Gastroesophageal sphincter (tissue), 4 donors: Measurements from ENCODE around the gene WDR82. TPM values are rescaled to one million over a fixed set of nuclear protein-coding genes. Genes with fewer than 3 reads are reported as not detected.

Source experiments
- ATAC-seq: fragments of 150-250 bp; one replicate; pipeline ENCODE4 v1.9.1; 2016; ENCODE audit warnings: mild to moderate bottlenecking, moderate library complexity
- H3K27ac ChIP-seq, 4 donors: fragments of 200-600 bp; sonication (generic) in 3 of 4; 1 replicate in 3 of 4; 2 replicates in 1 of 4; pipeline ENCODE4 v1.5.1; 2016 to 2019
- H3K27me3 ChIP-seq: fragments of 200-600 bp; sonication (generic); one replicate; pipeline ENCODE4 v1.5.1; 2019
- H3K36me3 ChIP-seq, 2 donors: fragments of 200-600 bp; sonication (generic); one replicate each; pipeline ENCODE4 v1.5.1; 2019; ENCODE audit warnings: control low read depth in 1 of 2
- H3K4me1 ChIP-seq, 3 donors: fragments of 200-600 bp; sonication (generic); 1 replicate in 2 of 3; 2 replicates in 1 of 3; pipeline ENCODE4 v1.5.1; 2016 to 2019; ENCODE audit warnings: control low read depth in 2 of 3
- H3K4me3 ChIP-seq, 2 donors: fragments of 200-600 bp; sonication (generic); one replicate each; pipeline ENCODE4 v1.5.1; 2019; ENCODE audit warnings: mild to moderate bottlenecking in 1 of 2, moderate library complexity in 1 of 2
- H3K9me3 ChIP-seq, 3 donors: fragments of 200-600 bp; sonication (generic); one replicate each; pipeline ENCODE4 v1.5.1; 2017 to 2019; ENCODE audit warnings: control low read depth in 2 of 3
- CTCF ChIP-seq, 4 experiments: fragments of 200-600 bp in 2 of 4; fragments of 450-650 bp in 2 of 4; sonication (generic) in 1 of 4; IDR thresholded peaks; one replicate each; pipeline ENCODE4 v1.5.1; 2017 to 2019; ENCODE audit warnings: antibody characterized with exemption in 4 of 4, mild to moderate bottlenecking in 2 of 4, moderate library complexity in 2 of 4
- EP300 ChIP-seq: sonication (generic); formaldehyde crosslinking; IDR thresholded peaks from one replicate; pipeline ENCODE4 v1.6.1; 2017; ENCODE audit warnings: antibody characterized with exemption, mild to moderate bottlenecking
- POLR2A ChIP-seq, 2 donors: fragments of 450-650 bp; IDR thresholded peaks; one replicate each; pipeline ENCODE4 v1.6.1; 2017; ENCODE audit warnings: antibody characterized with exemption in 2 of 2, mild to moderate bottlenecking in 2 of 2, moderate library complexity in 1 of 2
- POLR2AphosphoS5 ChIP-seq: sonication (generic); formaldehyde crosslinking; IDR thresholded peaks from one replicate; pipeline ENCODE4 v1.6.1; 2017; ENCODE audit warnings: antibody characterized with exemption
- WGBS, 2 donors: methylation state at CpG; one replicate each; pipeline ENCODE4 v1.1.5; 2018; ENCODE audit warnings: low coverage in 1 of 2; 5-methylcytosine and 5-hydroxymethylcytosine counted together
- total RNA-seq, 4 donors: library from RNA; depleted of rRNA; stranded (reverse); fragments of >200 nt; gene quantifications; one replicate each; pipeline ENCODE4 v1.1.0, GENCODE V29; 2016

The WDR82 gene
- total RNA-seq, 4 donors from 2014 or later: 63.7 to 92.0 (median 86.7) TPM

DNA sequence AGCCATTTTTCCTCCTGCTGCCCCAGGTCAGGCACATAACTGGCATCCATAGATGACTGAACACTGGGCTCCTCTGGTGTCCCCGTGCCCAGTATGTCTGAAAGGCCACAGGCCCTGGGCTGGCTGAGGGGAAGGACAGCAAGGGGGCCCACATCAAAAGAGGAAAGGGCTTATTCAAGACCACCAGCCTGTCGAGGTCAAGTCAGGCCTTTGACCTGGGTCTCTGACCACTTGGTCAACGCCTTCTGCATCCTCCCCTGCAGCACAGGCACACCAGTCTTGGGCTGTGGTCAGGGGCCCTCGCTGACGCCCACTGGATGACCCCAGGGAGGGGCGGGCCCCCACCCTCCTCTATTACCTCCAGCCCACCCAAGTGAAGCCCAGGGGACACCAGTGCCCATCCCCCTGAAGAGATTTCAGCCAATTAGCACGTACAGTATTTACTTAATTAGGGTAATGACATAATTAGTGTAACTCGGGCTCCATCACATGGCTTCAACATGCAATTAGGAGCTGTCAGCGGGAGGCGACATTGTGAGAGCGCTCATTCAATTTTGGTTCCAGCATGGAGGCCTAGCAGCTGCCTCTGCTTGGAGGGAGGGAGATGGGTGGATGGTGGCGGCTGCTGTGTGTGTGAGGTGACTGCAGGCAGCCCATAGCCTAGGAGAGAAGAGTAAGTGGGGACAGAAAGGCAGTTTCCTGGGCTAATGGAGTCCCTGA lies 24.1 kb upstream of the WDR82 start:
- no peak for ATAC-seq
- peaks cover 0 to 9% of the 10 kb centered on the region in 2 donors for H3K36me3 ChIP-seq
- H3K27me3 ChIP-seq: no peaks in the 10 kb centered on the region
- no peak overlapping the region for H3K27ac ChIP-seq
- H3K4me1 ChIP-seq: peaks cover 0 to 6% (median 0%) of the 10 kb centered on the region in 3 donors
- no peak for TF ChIP-seq CTCF (IDR thresholded peaks at IDR 0.05)
- no peak for TF ChIP-seq POLR2A (IDR thresholded peaks at IDR 0.05)
- TF ChIP-seq POLR2AphosphoS5: no peak
- TF ChIP-seq EP300: no peak
- no peaks in the 10 kb centered on the region for H3K9me3 ChIP-seq
- no peak overlapping the region for H3K4me3 ChIP-seq
- 84 to 94% methylated on average over 3 of the region's 12 CpGs for WGBS, 2 donors

DNA sequence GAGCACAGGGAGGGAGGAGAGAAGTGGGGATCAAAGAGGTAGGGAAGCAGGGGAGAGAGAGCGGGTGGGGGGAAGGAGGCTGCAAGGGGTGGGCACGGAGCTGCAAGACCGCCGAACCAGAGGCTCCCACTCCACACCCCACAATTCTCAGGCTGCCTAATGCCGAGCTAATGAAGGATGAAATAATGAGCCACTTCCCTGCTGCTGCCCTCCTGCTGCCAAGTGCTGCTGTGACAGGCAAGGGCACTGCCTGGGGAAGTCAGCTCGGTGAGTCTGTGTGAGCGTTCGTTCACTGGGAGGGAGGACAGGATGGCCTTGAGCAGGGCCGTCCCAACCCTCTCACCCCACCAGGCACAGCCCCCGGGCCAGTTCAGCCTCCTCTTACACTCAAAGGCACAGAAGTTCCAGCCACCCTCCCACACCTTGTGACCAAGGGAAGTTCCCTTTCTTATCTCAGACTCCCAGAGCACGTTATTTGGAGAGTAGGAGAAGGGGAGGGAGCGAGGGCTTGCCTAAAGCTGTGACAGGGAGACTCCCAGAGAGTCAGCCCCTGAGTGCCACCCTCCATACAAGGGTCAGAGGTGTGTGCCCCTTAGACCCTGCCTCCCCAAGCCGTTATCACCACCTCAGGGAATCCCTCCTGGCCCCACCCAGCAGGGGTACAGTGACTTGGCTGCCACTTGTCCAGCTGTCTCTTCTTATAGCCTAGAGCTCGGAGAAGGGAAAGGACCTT lies 21.6 kb upstream of the WDR82 start:
- no peaks in the 10 kb centered on the region for H3K9me3 ChIP-seq
- WGBS, 2 donors: 32 to 60% methylated on average over 4 to 7 of the region's 14 CpGs
- peak; percentile 20 for ATAC-seq

GRCh38 chr3:52299247-52299878 lies 20.9 kb upstream of the WDR82 start:
- Histone ChIP-seq H3K4me3 (no peak overlapping the region), H3K9me3 (no peaks in the 10 kb centered on the region), H3K27ac (no peak overlapping the region), H3K36me3 (peaks cover 0 to 18% of the 10 kb centered on the region in 2 donors), H3K4me1 (peaks cover 0 to 6% (median 0%) of the 10 kb centered on the region in 3 donors), H3K27me3 (peaks cover 3% of the 10 kb centered on the region)
- WGBS, 2 donors: 25 to 69% methylated on average over 4 to 7 of the region's 10 CpGs
- no peak for TF ChIP-seq POLR2AphosphoS5
- no peak for TF ChIP-seq CTCF (IDR thresholded peaks at IDR 0.05)
- TF ChIP-seq EP300: no peak
- TF ChIP-seq POLR2A (IDR thresholded peaks at IDR 0.05): no peak
- ATAC-seq: no peak

More for the DNA sequence above, 21.6 kb upstream of the WDR82 start:
- H3K27me3 ChIP-seq: peaks cover 3% of the 10 kb centered on the region
- peaks cover 0 to 6% (median 0%) of the 10 kb centered on the region in 3 donors for H3K4me1 ChIP-seq
- H3K4me3 ChIP-seq: no peak overlapping the region
- peaks cover 0 to 15% of the 10 kb centered on the region in 2 donors for H3K36me3 ChIP-seq
- H3K27ac ChIP-seq: no peak overlapping the region
- TF ChIP-seq EP300 (no peak), CTCF (IDR thresholded peaks at IDR 0.05) (peak in 2 of 4 experiments; percentile 10 to 12), POLR2A (IDR thresholded peaks at IDR 0.05) (no peak), POLR2AphosphoS5 (no peak)

DNA sequence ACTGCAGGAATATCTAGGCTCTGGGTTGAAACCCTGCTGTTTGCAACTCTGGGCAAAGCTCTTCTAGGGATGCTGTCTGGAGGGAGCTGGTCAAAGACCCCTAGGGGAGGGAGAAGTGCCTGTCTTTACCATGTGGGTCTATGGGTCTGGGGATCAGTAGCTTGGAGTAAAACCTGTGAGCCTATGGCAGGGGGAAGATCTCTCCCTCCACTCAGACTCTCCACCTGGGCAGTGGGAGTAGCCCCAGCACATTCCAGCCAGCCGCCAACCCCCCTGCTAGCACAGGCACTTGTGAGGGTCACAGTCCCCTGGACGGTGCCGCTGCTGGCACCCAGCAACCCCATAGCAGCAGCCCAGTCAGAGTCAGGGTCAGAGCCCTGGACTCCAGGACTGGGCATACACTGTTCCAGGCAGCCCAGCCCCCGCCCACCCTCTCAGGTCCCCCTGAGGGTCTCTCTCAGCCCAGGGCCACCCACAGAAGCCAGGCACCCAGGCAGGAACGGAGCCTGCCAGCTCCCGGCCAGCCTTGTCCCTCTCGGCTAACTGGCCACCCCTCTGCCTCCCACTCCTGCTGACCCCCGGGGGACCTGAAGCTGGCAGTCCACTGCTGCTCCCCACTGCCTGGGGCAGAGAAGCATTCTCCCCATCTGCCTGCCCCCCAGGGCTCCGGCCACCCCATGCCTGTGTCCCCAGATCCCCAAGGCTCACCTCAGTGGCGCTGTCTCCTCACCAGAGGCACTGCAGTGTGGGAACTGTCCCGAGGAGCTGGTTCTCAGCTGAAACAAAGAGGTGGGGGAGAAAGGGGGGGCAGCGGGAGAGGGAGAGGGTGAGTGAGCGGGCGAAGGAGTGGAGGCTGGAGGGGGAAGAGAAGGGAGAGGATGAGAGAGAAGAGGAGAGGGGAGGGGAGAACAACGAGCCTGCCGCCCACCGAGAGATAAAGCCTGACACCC lies 20.0 kb upstream of the WDR82 start:
- no peak overlapping the region for H3K27ac ChIP-seq
- WGBS, 2 donors: 0 to 10% methylated on average over 3 to 4 of the region's 17 CpGs
- no peak for ATAC-seq

More for the DNA sequence above, 20.0 kb upstream of the WDR82 start:
- no peaks in the 10 kb centered on the region for H3K9me3 ChIP-seq
- H3K27me3 ChIP-seq: peaks cover 3% of the 10 kb centered on the region
- peaks cover 0 to 27% of the 10 kb centered on the region in 2 donors for H3K36me3 ChIP-seq
- no peak for TF ChIP-seq CTCF (IDR thresholded peaks at IDR 0.05)
- no peak for TF ChIP-seq POLR2A (IDR thresholded peaks at IDR 0.05)
- TF ChIP-seq POLR2AphosphoS5: no peak
- no peak for TF ChIP-seq EP300
- H3K4me3 ChIP-seq: no peak overlapping the region
- H3K4me1 ChIP-seq: peaks cover 0 to 6% (median 0%) of the 10 kb centered on the region in 3 donors
